ENCODE measurements around the gene TRIM46.
"Not testable (repeated sequence)": the region's sequence is repeated elsewhere in the genome, so short reads cannot be mapped to it uniquely, and the experiment has no call there.

TRIM46 gene

GRCh38 chr1:155227261-155228095, 53.8 kb downstream of the TRIM46 start:
- DNase-seq (ENCODE audit: low read depth in 2 of 3, low spot score in 2 of 3) = peak; percentile 96 to 100 (median 100)

- no peak for DNase-seq (ENCODE audit: low read depth in 2 of 3, low spot score in 2 of 3)
These were observed 54.4 kb downstream of the TRIM46 start for GRCh38 chr1:155228096-155228427.

- DNase-seq (ENCODE audit: low read depth in 2 of 3, low spot score in 2 of 3) = not testable (repeated sequence)
These were observed 57.7 kb downstream of the TRIM46 start for GRCh38 chr1:155231302-155231701.

- not testable (repeated sequence) for DNase-seq (ENCODE audit: low read depth in 2 of 3, low spot score in 2 of 3)
These were observed 58.6 kb downstream of the TRIM46 start for GRCh38 chr1:155232001-155232978.

GRCh38 chr1:155233502-155233901, 59.9 kb downstream of the TRIM46 start:
- not testable (repeated sequence) for DNase-seq (ENCODE audit: low read depth in 2 of 3, low spot score in 2 of 3)
